Measurements from ENCODE around the gene SOD2. TPM values are rescaled to one million over a fixed set of nuclear protein-coding genes. Genes with fewer than 3 reads are reported as not detected.
"Not testable (repeated sequence)": the region's sequence is repeated elsewhere in the genome, so short reads cannot be mapped to it uniquely, and the experiment has no call there.

The SOD2 gene
- total RNA-seq, 2 experiments from 2014 or later = 36.4 to 49.2 TPM

GRCh38 chr6:159739341-159739740 is 46.3 kb upstream of the SOD2 start:
- peaks cover 96% of the 10 kb centered on the region for H3K79me2 ChIP-seq (ENCODE audit: insufficient read depth, low read depth, low read length)
- no peak for TF ChIP-seq EZH2phosphoT487 (IDR thresholded peaks at IDR 0.05; ENCODE audit: borderline replicate concordance, low read depth, low read length)
- TF ChIP-seq, protein P1, sequence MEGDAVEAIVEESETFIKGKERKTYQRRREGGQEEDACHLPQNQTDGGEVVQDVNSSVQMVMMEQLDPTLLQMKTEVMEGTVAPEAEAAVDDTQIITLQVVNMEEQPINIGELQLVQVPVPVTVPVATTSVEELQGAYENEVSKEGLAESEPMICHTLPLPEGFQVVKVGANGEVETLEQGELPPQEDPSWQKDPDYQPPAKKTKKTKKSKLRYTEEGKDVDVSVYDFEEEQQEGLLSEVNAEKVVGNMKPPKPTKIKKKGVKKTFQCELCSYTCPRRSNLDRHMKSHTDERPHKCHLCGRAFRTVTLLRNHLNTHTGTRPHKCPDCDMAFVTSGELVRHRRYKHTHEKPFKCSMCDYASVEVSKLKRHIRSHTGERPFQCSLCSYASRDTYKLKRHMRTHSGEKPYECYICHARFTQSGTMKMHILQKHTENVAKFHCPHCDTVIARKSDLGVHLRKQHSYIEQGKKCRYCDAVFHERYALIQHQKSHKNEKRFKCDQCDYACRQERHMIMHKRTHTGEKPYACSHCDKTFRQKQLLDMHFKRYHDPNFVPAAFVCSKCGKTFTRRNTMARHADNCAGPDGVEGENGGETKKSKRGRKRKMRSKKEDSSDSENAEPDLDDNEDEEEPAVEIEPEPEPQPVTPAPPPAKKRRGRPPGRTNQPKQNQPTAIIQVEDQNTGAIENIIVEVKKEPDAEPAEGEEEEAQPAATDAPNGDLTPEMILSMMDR (conservative IDR thresholded peaks at IDR 0.05; ENCODE audit: low read length) = no peak
- peaks cover 28% of the 10 kb centered on the region for H4K20me1 ChIP-seq (ENCODE audit: insufficient read depth, low read length)
- no peak overlapping the region for H3K4me3 ChIP-seq (ENCODE audit: low read depth, low read length, poor library complexity, severe bottlenecking)
- H3K4me1 ChIP-seq (ENCODE audit: insufficient read depth, low read length, poor library complexity, severe bottlenecking) = peaks cover 31% of the 10 kb centered on the region
- no peak for DNase-seq (ENCODE audit: low spot score)
- H3K4me2 ChIP-seq (ENCODE audit: low read length) = no peak overlapping the region
- H3K9me3 ChIP-seq (ENCODE audit: low read length) = no peaks in the 10 kb centered on the region
- POLR2A ChIA-PET = interaction anchor here (0.6 to 2.1 kb wide), 2 partner anchors 22 to 44 kb away, joined by 3 to 8 read pairs; partner anchors contain the start of gene ACAT2
- no peaks in the 10 kb centered on the region for H3K9me2 ChIP-seq (ENCODE audit: insufficient read depth, low read length)
- H3K36me3 ChIP-seq (ENCODE audit: insufficient read depth, low read length) = peaks cover 90% of the 10 kb centered on the region
- no peak overlapping the region for H3K27ac ChIP-seq (ENCODE audit: low read depth, low read length, poor library complexity, severe bottlenecking)
- no TSS peak for BruUV-seq (replicated peaks)
- H2AFZ ChIP-seq (ENCODE audit: low read length) = no peak overlapping the region
- intact Hi-C loops (cut with micrococcal nuclease; ENCODE audit: unreplicated experiment) = no loop called here
- CTCF ChIA-PET (ENCODE audit: unreplicated experiment) = no interaction called here

GRCh38 chr6:159736908-159737307 is 43.9 kb upstream of the SOD2 start:
- no peak overlapping the region for H3K4me3 ChIP-seq (ENCODE audit: low read depth, low read length, poor library complexity, severe bottlenecking)
- H3K9me3 ChIP-seq (ENCODE audit: low read length) = no peaks in the 10 kb centered on the region
- DNase-seq (ENCODE audit: low spot score) = no peak
- H3K4me1 ChIP-seq (ENCODE audit: insufficient read depth, low read length, poor library complexity, severe bottlenecking) = peaks cover 40% of the 10 kb centered on the region
- H3K9me2 ChIP-seq (ENCODE audit: insufficient read depth, low read length) = no peaks in the 10 kb centered on the region
- TF ChIP-seq EZH2phosphoT487 (IDR thresholded peaks at IDR 0.05; ENCODE audit: borderline replicate concordance, low read depth, low read length) = no peak
- TF ChIP-seq, protein P1 (conservative IDR thresholded peaks at IDR 0.05; ENCODE audit: low read length) = no peak
- no TSS peak for BruUV-seq (replicated peaks)
- intact Hi-C loops (cut with micrococcal nuclease; ENCODE audit: unreplicated experiment) = no loop called here
- ChIA-PET CTCF (ENCODE audit: unreplicated experiment) (no interaction called here), POLR2A (interaction anchor here (0.6 to 2.1 kb wide), 7 partner anchors 8 to 1234 kb away, joined by 3 to 18 read pairs (median 5); partner anchors contain the start of genes MRPL18, TCP1 and WTAP)
- H2AFZ ChIP-seq (ENCODE audit: low read length) = no peak overlapping the region
- H3K79me2 ChIP-seq (ENCODE audit: insufficient read depth, low read depth, low read length) = peaks cover 99% of the 10 kb centered on the region
- H4K20me1 ChIP-seq (ENCODE audit: insufficient read depth, low read length) = peaks cover 32% of the 10 kb centered on the region
- H3K36me3 ChIP-seq (ENCODE audit: insufficient read depth, low read length) = peaks cover 88% of the 10 kb centered on the region
- no peak overlapping the region for H3K4me2 ChIP-seq (ENCODE audit: low read length)
- no peak overlapping the region for H3K27ac ChIP-seq (ENCODE audit: low read depth, low read length, poor library complexity, severe bottlenecking)

DNA sequence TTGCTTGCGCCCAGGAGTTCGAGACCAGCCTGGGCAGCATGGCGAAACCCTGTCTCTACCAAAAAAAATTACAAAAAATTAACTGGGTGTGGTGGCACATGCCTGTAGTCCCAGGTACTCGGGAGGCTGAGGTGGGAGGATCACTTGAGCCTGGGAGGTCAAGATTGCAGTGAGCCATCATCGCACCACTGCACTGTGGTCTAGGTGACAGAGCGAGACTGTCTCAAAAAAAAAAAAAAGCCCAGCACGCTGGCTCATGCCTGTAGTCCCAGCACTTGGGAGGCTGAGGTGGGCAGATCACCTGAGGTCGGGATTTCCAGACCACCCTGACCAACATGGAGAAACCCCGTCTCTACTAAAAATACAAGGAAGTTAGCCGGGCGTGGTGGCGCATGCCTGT is 40.4 kb upstream of the SOD2 start:
- intact Hi-C loops (cut with micrococcal nuclease; ENCODE audit: unreplicated experiment); H3K9me3 ChIP-seq (ENCODE audit: low read length); H3K4me3 ChIP-seq (ENCODE audit: low read depth, low read length, poor library complexity, severe bottlenecking); H2AFZ ChIP-seq (ENCODE audit: low read length); BruUV-seq (replicated peaks); H3K27ac ChIP-seq (ENCODE audit: low read depth, low read length, poor library complexity, severe bottlenecking); DNase-seq (ENCODE audit: low spot score); H3K9me2 ChIP-seq (ENCODE audit: insufficient read depth, low read length); H3K4me2 ChIP-seq (ENCODE audit: low read length); CTCF ChIA-PET (ENCODE audit: unreplicated experiment): not testable (repeated sequence)
- peaks cover 87% of the 10 kb centered on the region for H3K36me3 ChIP-seq (ENCODE audit: insufficient read depth, low read length)
- H3K4me1 ChIP-seq (ENCODE audit: insufficient read depth, low read length, poor library complexity, severe bottlenecking) = peaks cover 62% of the 10 kb centered on the region
- POLR2A ChIA-PET = interaction anchor here (1.5 kb wide), 1 partner anchor 28 kb away, joined by 5 read pairs; the partner anchor contains the start of gene ACAT2
- peaks cover 100% of the 10 kb centered on the region for H3K79me2 ChIP-seq (ENCODE audit: insufficient read depth, low read depth, low read length)
- H4K20me1 ChIP-seq (ENCODE audit: insufficient read depth, low read length) = peaks cover 57% of the 10 kb centered on the region

GRCh38 chr6:159732550-159732949 is 39.5 kb upstream of the SOD2 start:
- intact Hi-C loops (cut with micrococcal nuclease; ENCODE audit: unreplicated experiment); H2AFZ ChIP-seq (ENCODE audit: low read length); H3K27ac ChIP-seq (ENCODE audit: low read depth, low read length, poor library complexity, severe bottlenecking); H3K4me2 ChIP-seq (ENCODE audit: low read length); CTCF ChIA-PET (ENCODE audit: unreplicated experiment); H3K9me2 ChIP-seq (ENCODE audit: insufficient read depth, low read length); DNase-seq (ENCODE audit: low spot score); H3K9me3 ChIP-seq (ENCODE audit: low read length); H3K4me3 ChIP-seq (ENCODE audit: low read depth, low read length, poor library complexity, severe bottlenecking); BruUV-seq (replicated peaks): not testable (repeated sequence)
- peaks cover 100% of the 10 kb centered on the region for H3K79me2 ChIP-seq (ENCODE audit: insufficient read depth, low read depth, low read length)
- peaks cover 58% of the 10 kb centered on the region for H3K4me1 ChIP-seq (ENCODE audit: insufficient read depth, low read length, poor library complexity, severe bottlenecking)
- H4K20me1 ChIP-seq (ENCODE audit: insufficient read depth, low read length) = peaks cover 62% of the 10 kb centered on the region
- POLR2A ChIA-PET = interaction anchor here (0.9 to 2.1 kb wide), 7 partner anchors 10 to 58 kb away, joined by 5 to 8 read pairs (median 5); partner anchors contain the start of genes ACAT2, MRPL18 and TCP1
- peaks cover 82% of the 10 kb centered on the region for H3K36me3 ChIP-seq (ENCODE audit: insufficient read depth, low read length)

Measured in OCI-LY7 (cell line).